Naive thymus-derived CD8-positive, alpha-beta T cell (primary cell): ENCODE results near the gene SYNJ2BP. TPM values are rescaled to one million over a fixed set of nuclear protein-coding genes. Genes with fewer than 3 reads are reported as not detected.
"Not testable (repeated sequence)": the region's sequence is repeated elsewhere in the genome, so short reads cannot be mapped to it uniquely, and the experiment has no call there.

Experiments
- ATAC-seq, 2 donors: fragments of 150-1000 bp; cut with Tn5 transposase in 1 of 2; sonication (Bioruptor Pico), chemical (Tn5 transposase) in 1 of 2; 1 replicate in 1 of 2; 2 replicates in 1 of 2; pipeline ENCODE4 v1.10.0; 2021; ENCODE audit warnings: mild to moderate bottlenecking in 2 of 2, moderate library complexity in 2 of 2
- POLR2A ChIA-PET: fragments of 350-600 bp; sonication (Branson Sonifier 250); formaldehyde crosslinking; loops from one replicate; lab custom pipeline; 2021; ENCODE audit warnings: antibody characterized with exemption; lab: Charles Lee
- DNase-seq, 10 donors: peaks; one replicate each; pipeline versions ENCODE4 v3.0.0 to v3.0.0-alpha.2; 2020 to 2022
- H3K27ac Mint-ChIP-seq, 10 donors: one replicate each; pipeline ENCODE4 v1.8.0; 2020 to 2022; ENCODE audit warnings: mild to moderate bottlenecking in 10 of 10, mixed read lengths in 10 of 10, moderate library complexity in 4 of 10, inconsistent platforms in 1 of 10
- H3K27me3 Mint-ChIP-seq, 5 donors: one replicate each; pipeline ENCODE4 v1.8.0; 2021 to 2022; ENCODE audit warnings: mixed read lengths in 5 of 5
- H3K36me3 Mint-ChIP-seq, 3 donors: one replicate each; pipeline ENCODE4 v1.8.0; 2020 to 2022; ENCODE audit warnings: mixed read lengths in 3 of 3, mild to moderate bottlenecking in 2 of 3, inconsistent platforms in 1 of 3
- H3K4me1 Mint-ChIP-seq, 4 donors: one replicate each; pipeline ENCODE4 v1.8.0; 2021 to 2022; ENCODE audit warnings: mixed read lengths in 4 of 4
- H3K4me3 Mint-ChIP-seq, 10 donors: one replicate each; pipeline ENCODE4 v1.8.0; 2020 to 2022; ENCODE audit warnings: mild to moderate bottlenecking in 10 of 10, mixed read lengths in 10 of 10, moderate library complexity in 6 of 10, inconsistent platforms in 1 of 10
- H3K9me3 Mint-ChIP-seq, 9 donors: one replicate each; pipeline ENCODE4 v1.8.0; 2020 to 2022; ENCODE audit warnings: mixed read lengths in 9 of 9, mild to moderate bottlenecking in 3 of 9, inconsistent platforms in 1 of 9, moderate library complexity in 1 of 9
- polyA plus RNA-seq, 3 donors: library from polyadenylated mRNA; unstranded; fragments of 300-500 nt; fragmentation: Illumina TruSeq; gene quantifications; one replicate each; pipeline ENCODE4 v1.2.3, GENCODE V29; 2021
- total RNA-seq, 8 experiments: library from RNA in 2 of 8; stranded (reverse) in 2 of 8; gene quantifications; one replicate each; pipeline ENCODE4 v1.2.3 and lab custom pipeline; 2021 to 2026

Gene SYNJ2BP
- total and polyA plus RNA-seq, 5 experiments from 2014 or later, result 13.2 to 19.9 (median 16.6) TPM

DNA sequence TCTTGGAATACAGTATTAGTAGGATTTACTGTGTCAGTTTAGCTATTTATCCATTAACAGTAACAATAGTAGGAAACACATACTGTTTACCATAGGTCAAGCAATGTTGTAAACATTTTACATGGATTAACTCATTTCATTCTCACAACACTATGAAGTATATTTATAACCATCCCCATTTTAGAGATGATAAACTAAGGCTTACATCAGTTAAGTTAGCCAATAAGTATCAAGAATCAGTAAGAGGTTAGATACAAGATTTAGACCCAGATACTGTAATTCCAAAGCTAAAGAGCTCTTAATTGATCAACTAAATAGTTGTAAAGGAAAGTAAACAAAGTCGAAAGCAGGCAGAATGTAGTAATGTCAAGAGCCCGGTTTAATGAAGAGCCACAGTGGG, 1.1 kb downstream of the SYNJ2BP start:
- Mint-ChIP-seq H3K4me3 (peak overlapping the region; percentile 73 to 98 (median 90)), H3K36me3 (peaks cover 0 to 29% (median 0%) of the 10 kb centered on the region in 3 donors), H3K27ac (peak overlapping the region in 8 of 10 donors; percentile 65 to 99 (median 84)), H3K4me1 (peaks cover 19 to 54% (median 47%) of the 10 kb centered on the region in 4 donors), H3K9me3 (no peaks in the 10 kb centered on the region), H3K27me3 (peaks cover 0 to 11% (median 2%) of the 10 kb centered on the region in 5 donors)
- DNase-seq (no peak), ATAC-seq (no peak)
- POLR2A ChIA-PET, result no interaction called here

GRCh38 chr14:70407621-70408020, 9.3 kb downstream of the SYNJ2BP start:
- POLR2A ChIA-PET, result interaction anchor here (0.9 kb wide), 1 partner anchor 401 kb away, joined by 4 read pairs; the partner anchor contains the start of gene MAP3K9
- Mint-ChIP-seq H3K36me3 (peaks cover 4 to 62% (median 22%) of the 10 kb centered on the region in 3 donors), H3K27me3 (no peaks in the 10 kb centered on the region), H3K4me1 (peaks cover 22 to 55% (median 43%) of the 10 kb centered on the region in 4 donors), H3K9me3 (no peaks in the 10 kb centered on the region), H3K27ac (no peak overlapping the region), H3K4me3 (peak overlapping the region in 1 of 10 donors; percentile 34)
- ATAC-seq (no peak), DNase-seq (no peak)

DNA sequence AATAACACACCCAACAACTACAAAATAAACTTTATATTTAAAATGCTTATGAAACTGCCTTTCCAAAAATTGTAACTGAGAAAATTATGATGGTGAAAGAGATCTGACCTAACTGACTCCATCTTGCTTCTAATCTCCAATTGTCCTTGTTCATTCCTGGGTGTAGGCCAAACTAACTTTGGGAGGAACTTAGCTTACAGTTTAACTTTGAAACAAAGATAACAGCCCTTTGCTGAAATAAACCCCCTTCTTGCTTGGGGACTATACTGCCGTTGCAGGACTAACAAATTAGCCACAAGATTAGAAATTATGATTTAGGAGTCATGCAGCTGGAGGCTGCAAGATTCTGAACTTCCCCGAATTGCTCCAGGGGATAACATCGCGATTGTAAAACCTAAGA, 10.7 kb downstream of the SYNJ2BP start:
- H3K27me3 Mint-ChIP-seq, H3K4me3 Mint-ChIP-seq, H3K27ac Mint-ChIP-seq, DNase-seq, H3K9me3 Mint-ChIP-seq, POLR2A ChIA-PET, ATAC-seq: not testable (repeated sequence)
- H3K4me1 Mint-ChIP-seq, result peaks cover 21 to 50% (median 37%) of the 10 kb centered on the region in 4 donors
- peaks cover 4 to 60% (median 25%) of the 10 kb centered on the region in 3 donors for H3K36me3 Mint-ChIP-seq

- H3K4me1 Mint-ChIP-seq, result peaks cover 17 to 40% (median 27%) of the 10 kb centered on the region in 4 donors
- H3K36me3 Mint-ChIP-seq, result peaks cover 4 to 49% (median 24%) of the 10 kb centered on the region in 3 donors
- H3K27ac Mint-ChIP-seq, DNase-seq, POLR2A ChIA-PET, H3K27me3 Mint-ChIP-seq, H3K4me3 Mint-ChIP-seq, ATAC-seq, H3K9me3 Mint-ChIP-seq: not testable (repeated sequence)
Observed at GRCh38 chr14:70403335-70403734, 13.6 kb downstream of the SYNJ2BP start.

DNA sequence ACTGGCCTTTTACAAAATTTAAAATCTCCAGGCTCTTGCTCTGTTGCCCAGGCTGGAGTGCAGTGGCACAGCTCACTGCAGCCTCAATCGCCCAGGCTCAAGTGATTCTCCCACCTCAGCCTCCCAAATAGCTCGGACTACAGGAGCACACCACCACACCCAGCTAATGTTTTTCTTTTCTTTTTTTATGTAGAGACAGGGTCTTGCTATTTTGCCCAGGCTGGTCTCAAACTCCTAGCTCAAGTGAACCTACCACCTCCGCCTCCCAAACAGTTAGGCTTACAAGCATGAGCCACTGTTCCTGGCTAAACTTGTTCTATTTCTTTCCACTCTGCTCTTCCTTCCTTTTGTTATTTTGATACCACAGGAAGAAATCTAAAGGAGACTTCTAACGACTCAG, 15.2 kb downstream of the SYNJ2BP start:
- POLR2A ChIA-PET, result no interaction called here
- Mint-ChIP-seq H3K9me3 (no peaks in the 10 kb centered on the region), H3K27me3 (no peaks in the 10 kb centered on the region), H3K4me3 (no peak overlapping the region), H3K4me1 (peaks cover 13 to 34% (median 22%) of the 10 kb centered on the region in 4 donors), H3K36me3 (peaks cover 0 to 46% (median 21%) of the 10 kb centered on the region in 3 donors), H3K27ac (peak overlapping the region in 1 of 10 donors; percentile 22)
- DNase-seq (no peak), ATAC-seq (no peak)

DNA sequence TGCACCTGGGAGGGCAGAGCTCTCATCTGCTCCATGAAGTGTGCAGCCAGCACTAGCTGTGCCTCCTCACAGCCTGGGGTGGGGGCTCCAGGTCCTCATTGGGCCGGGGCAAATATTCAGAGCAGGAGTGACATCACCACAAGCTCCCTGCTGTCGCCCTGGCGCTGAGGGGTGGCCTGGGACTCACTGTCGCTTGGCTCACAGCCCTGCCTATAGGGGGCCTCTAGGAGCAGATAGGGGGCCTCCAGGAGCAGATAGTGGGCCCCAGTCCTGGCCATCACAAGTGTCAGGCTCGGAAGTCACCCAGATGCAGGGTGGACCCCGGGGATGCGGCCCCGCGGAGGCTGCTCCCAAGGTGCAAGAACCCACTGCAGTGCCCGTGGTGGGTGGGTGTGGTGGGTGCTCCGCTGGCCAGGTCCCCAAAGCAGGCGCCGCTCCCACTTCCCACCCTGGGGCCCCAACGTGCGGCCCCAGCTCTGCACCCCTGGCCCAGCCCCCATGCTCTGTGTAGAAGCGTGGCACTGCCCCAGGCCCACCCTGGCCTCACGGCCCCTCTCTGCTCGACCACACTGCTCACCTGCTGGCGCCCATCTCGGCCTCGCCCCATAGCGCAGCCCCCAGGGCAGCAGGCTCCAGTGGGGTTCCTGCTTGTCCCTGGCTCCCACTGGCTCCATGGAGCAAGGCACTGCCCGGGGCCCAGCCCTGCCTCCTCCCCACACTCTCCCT, 18.0 kb downstream of the SYNJ2BP start:
- peaks cover 4 to 24% (median 12%) of the 10 kb centered on the region in 4 donors for H3K4me1 Mint-ChIP-seq
- no peaks in the 10 kb centered on the region for H3K27me3 Mint-ChIP-seq
- H3K4me3 Mint-ChIP-seq, result no peak overlapping the region
- H3K36me3 Mint-ChIP-seq, result peaks cover 0 to 36% (median 24%) of the 10 kb centered on the region in 3 donors
- POLR2A ChIA-PET, result no interaction called here
- peaks cover 0 to 1% (median 0%) of the 10 kb centered on the region in 9 donors for H3K9me3 Mint-ChIP-seq
- no peak overlapping the region for H3K27ac Mint-ChIP-seq
- ATAC-seq (no peak), DNase-seq (no peak)

DNA sequence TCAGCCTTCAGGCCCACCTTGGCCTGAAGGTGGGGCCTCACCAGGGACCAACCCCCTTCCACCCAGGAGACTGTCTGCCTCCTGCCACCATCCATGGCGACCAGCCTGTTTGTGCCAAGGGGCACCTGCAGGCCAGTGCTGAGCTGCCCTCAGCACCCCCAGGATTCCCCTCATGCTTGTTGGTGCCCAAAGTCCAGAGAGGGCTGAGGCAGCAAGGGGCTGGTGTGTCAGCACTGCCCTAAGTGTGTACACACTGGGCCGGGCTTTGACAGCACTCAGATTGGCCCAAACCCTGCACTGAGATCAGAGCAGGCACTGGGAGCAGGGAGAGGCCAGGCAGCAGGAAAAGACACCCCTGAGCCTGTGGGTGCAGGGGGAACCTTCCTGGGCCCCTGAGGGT, 18.6 kb downstream of the SYNJ2BP start:
- no peak for ATAC-seq
- H3K36me3 Mint-ChIP-seq, result peaks cover 0 to 39% (median 27%) of the 10 kb centered on the region in 3 donors
- DNase-seq, result no peak
- H3K9me3 Mint-ChIP-seq, result peaks cover 0 to 1% (median 0%) of the 10 kb centered on the region in 9 donors
- H3K4me1 Mint-ChIP-seq, result peaks cover 4 to 21% (median 11%) of the 10 kb centered on the region in 4 donors
- no peaks in the 10 kb centered on the region for H3K27me3 Mint-ChIP-seq
- no peak overlapping the region for H3K27ac Mint-ChIP-seq
- POLR2A ChIA-PET, result no interaction called here
- H3K4me3 Mint-ChIP-seq, result no peak overlapping the region

DNA sequence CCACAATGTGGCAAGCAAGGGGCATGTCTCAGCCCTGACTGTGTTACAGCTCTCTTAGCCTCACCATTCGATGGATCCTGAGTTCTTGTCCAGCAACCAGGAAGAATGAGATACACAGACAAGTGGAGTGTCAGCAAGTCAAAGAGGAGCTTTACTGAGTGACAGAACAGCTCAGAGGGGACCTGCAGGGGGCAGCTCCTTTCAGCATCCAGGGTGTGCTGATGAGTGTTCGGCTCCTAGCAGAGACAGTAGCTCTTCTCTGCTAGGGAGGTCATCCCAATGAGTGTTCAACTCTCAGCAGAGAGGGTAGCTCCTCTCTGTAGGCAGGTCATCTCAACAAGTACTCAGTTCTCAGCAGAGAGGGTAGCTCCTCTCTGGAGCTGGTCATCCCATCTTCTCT, 19.1 kb downstream of the SYNJ2BP start:
- H3K9me3 Mint-ChIP-seq, result peaks cover 0 to 1% (median 0%) of the 10 kb centered on the region in 9 donors
- no peak overlapping the region for H3K4me3 Mint-ChIP-seq
- ATAC-seq (no peak), DNase-seq (no peak)
- H3K36me3 Mint-ChIP-seq, result peaks cover 0 to 43% (median 27%) of the 10 kb centered on the region in 3 donors
- H3K4me1 Mint-ChIP-seq, result peaks cover 3 to 26% (median 12%) of the 10 kb centered on the region in 4 donors
- H3K27me3 Mint-ChIP-seq, result no peaks in the 10 kb centered on the region
- no peak overlapping the region for H3K27ac Mint-ChIP-seq
- POLR2A ChIA-PET, result interaction anchor here (1.4 kb wide), 1 partner anchor 37 kb away, joined by 4 read pairs; no protein-coding TSS in a partner anchor

GRCh38 chr14:70394674-70395306, 22.1 kb downstream of the SYNJ2BP start:
- DNase-seq (no peak), ATAC-seq (no peak)
- Mint-ChIP-seq H3K4me1 (peaks cover 7 to 28% (median 15%) of the 10 kb centered on the region in 4 donors), H3K9me3 (peaks cover 0 to 1% (median 0%) of the 10 kb centered on the region in 9 donors), H3K27ac (peak overlapping the region in 1 of 10 donors; percentile 12), H3K4me3 (no peak overlapping the region), H3K36me3 (peaks cover 0 to 51% (median 26%) of the 10 kb centered on the region in 3 donors), H3K27me3 (no peaks in the 10 kb centered on the region)
- POLR2A ChIA-PET, result no interaction called here

DNA sequence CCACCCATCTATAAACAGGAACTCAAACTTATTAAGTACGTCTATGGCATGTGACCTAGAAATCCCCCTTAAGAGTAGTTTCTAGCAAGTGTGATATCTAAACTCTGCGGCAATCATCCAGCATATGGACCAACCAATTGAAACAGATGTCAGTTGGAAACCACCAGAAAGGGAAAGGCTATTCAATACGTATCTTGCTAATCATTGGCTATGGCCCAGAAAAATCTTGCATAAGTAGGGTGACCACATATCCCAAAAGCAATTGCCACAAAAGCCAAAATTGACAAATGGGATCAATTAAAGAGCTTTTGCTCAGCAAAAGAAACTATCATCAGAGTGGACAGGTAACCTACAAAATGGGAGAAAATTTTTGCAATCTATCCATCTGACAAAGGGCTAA, 24.2 kb downstream of the SYNJ2BP start:
- Mint-ChIP-seq H3K4me3 (no peak overlapping the region), H3K4me1 (peaks cover 7 to 21% (median 17%) of the 10 kb centered on the region in 4 donors), H3K9me3 (peaks cover 0 to 1% (median 0%) of the 10 kb centered on the region in 9 donors), H3K36me3 (peaks cover 0 to 66% (median 31%) of the 10 kb centered on the region in 3 donors), H3K27me3 (no peaks in the 10 kb centered on the region), H3K27ac (peak overlapping the region in 3 of 10 donors; percentile 1 to 40 (median 18))
- ATAC-seq, result no peak
- POLR2A ChIA-PET, result no interaction called here
- DNase-seq, result no peak

- no peak for ATAC-seq
- no peaks in the 10 kb centered on the region for H3K27me3 Mint-ChIP-seq
- DNase-seq, result no peak
- peaks cover 0 to 1% (median 0%) of the 10 kb centered on the region in 9 donors for H3K9me3 Mint-ChIP-seq
- peaks cover 7 to 20% (median 17%) of the 10 kb centered on the region in 4 donors for H3K4me1 Mint-ChIP-seq
- H3K27ac Mint-ChIP-seq, result peak overlapping the region in 1 of 10 donors; percentile 22
- POLR2A ChIA-PET, result no interaction called here
- no peak overlapping the region for H3K4me3 Mint-ChIP-seq
- H3K36me3 Mint-ChIP-seq, result peaks cover 0 to 67% (median 34%) of the 10 kb centered on the region in 3 donors
Observed at GRCh38 chr14:70391493-70392391, 25.1 kb downstream of the SYNJ2BP start.

DNA sequence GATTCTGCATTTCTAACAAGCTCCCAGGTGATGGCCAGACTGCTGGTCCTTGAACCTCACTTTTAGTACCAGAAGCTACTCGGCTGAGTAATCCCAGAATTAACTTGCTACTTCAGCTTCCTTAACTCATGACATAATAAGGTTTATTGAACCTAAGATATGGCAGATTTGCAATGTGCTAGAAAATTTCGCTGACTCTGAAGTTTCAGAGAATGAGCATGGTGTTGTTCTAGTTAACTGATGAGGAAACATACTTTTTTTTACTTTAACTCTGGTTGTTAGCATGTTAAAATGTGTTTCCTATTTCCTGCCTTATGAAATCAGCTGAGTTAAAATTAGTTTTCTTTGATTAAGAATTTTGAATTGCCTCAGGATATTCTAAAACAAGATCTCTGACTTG, 34.4 kb downstream of the SYNJ2BP start:
- ATAC-seq (no peak), DNase-seq (no peak)
- Mint-ChIP-seq H3K27ac (no peak overlapping the region), H3K36me3 (peaks cover 5 to 64% (median 13%) of the 10 kb centered on the region in 3 donors), H3K4me3 (no peak overlapping the region), H3K4me1 (no peaks in the 10 kb centered on the region), H3K27me3 (no peaks in the 10 kb centered on the region), H3K9me3 (no peaks in the 10 kb centered on the region)
- POLR2A ChIA-PET, result no interaction called here
